HepG2 (cell line): ENCODE measurements around the gene PIGX. TPM values are rescaled to one million over a fixed set of nuclear protein-coding genes. Genes with fewer than 3 reads are reported as not detected.

ENCODE experiments used
- ATRX ChIP-seq: sonication (generic); formaldehyde crosslinking; IDR thresholded peaks from 2 replicates; pipeline ENCODE4 v1.4.0; 2020; ENCODE audit warnings: missing genetic modification reagents, borderline replicate concordance
- CEBPB ChIP-seq: IDR thresholded peaks from 2 replicates; pipeline ENCODE4 v1.6.1; 2011; ENCODE audit warnings: low read depth, low read length, improper control_type of control experiment, borderline replicate concordance
- CEBPG ChIP-seq: IDR thresholded peaks from 2 replicates; pipeline ENCODE4 v1.6.1; 2016
- CEBPZ ChIP-seq: IDR thresholded peaks from 2 replicates; pipeline ENCODE4 v1.6.1; 2012; ENCODE audit warnings: low read length, improper control_type of control experiment
- GTF3A ChIP-seq: sonication (generic); formaldehyde crosslinking; conservative IDR thresholded peaks from 2 replicates; pipeline ENCODE4 v1.4.0; 2020; ENCODE audit warnings: mild to moderate bottlenecking, missing genetic modification reagents
- JARID2 ChIP-seq: sonication (generic); formaldehyde crosslinking; IDR thresholded peaks from 2 replicates; pipeline ENCODE4 v1.8.1; 2023; ENCODE audit warnings: missing genetic modification reagents, inconsistent platforms; ENCODE audit not compliant: insufficient replicate concordance
- KLF16 ChIP-seq, 2 experiments: sonication (generic) in 1 of 2; formaldehyde crosslinking in 1 of 2; IDR thresholded peaks; 2 replicates each; pipeline versions ENCODE4 v1.6.1 to v1.8.0; 2016 to 2023; ENCODE audit warnings: missing genetic modification reagents in 2 of 2, missing compliant biosample characterization in 1 of 2
- MIER3 ChIP-seq: IDR thresholded peaks from 2 replicates; pipeline ENCODE4 v1.6.1; 2016; ENCODE audit warnings: missing compliant biosample characterization, borderline replicate concordance
- MLLT10 ChIP-seq: sonication (generic); formaldehyde crosslinking; IDR thresholded peaks from 2 replicates; pipeline ENCODE4 v1.4.0; 2020; ENCODE audit warnings: missing genetic modification reagents
- NFKBIZ ChIP-seq: IDR thresholded peaks from 2 replicates; pipeline ENCODE4 v1.6.1; 2018; ENCODE audit warnings: missing genetic modification reagents, missing compliant biosample characterization
- PPARG ChIP-seq: conservative IDR thresholded peaks from 2 replicates; pipeline ENCODE4 v1.6.1; 2016; ENCODE audit warnings: missing biosample characterization, missing genetic modification reagents
- RBFOX2 ChIP-seq: fragments of 200-400 bp; formaldehyde crosslinking; IDR thresholded peaks from 2 replicates; pipeline ENCODE4 v1.6.1; 2017; ENCODE audit warnings: low read depth, mild to moderate bottlenecking, low read length
- REL ChIP-seq: sonication (generic); formaldehyde crosslinking; conservative IDR thresholded peaks from 2 replicates; pipeline ENCODE4 v1.8.0; 2022; ENCODE audit warnings: mild to moderate bottlenecking, missing genetic modification reagents, moderate library complexity
- TBL1XR1 ChIP-seq: fragments of 150-350 bp; IDR thresholded peaks from 2 replicates; pipeline ENCODE4 v1.6.1; 2014; ENCODE audit warnings: borderline replicate concordance, low read length; ENCODE audit not compliant: partially characterized antibody
- TMF1 ChIP-seq: sonication (generic); formaldehyde crosslinking; IDR thresholded peaks from 2 replicates; pipeline ENCODE4 v1.8.1; 2022; ENCODE audit warnings: low read depth, missing genetic modification reagents
- TOPORS ChIP-seq: sonication (generic); formaldehyde crosslinking; IDR thresholded peaks from 2 replicates; pipeline ENCODE4 v1.8.0; 2023; ENCODE audit warnings: mild to moderate bottlenecking, missing genetic modification reagents
- ZNF160 ChIP-seq: sonication (generic); formaldehyde crosslinking; IDR thresholded peaks from 2 replicates; pipeline ENCODE4 v1.8.0; 2022; ENCODE audit warnings: mild to moderate bottlenecking, inconsistent platforms, missing genetic modification reagents
- ZNF256 ChIP-seq: sonication (generic); formaldehyde crosslinking; conservative IDR thresholded peaks from 2 replicates; pipeline ENCODE4 v1.4.0; 2020; ENCODE audit warnings: missing genetic modification reagents
- ZNF441 ChIP-seq: sonication (generic); formaldehyde crosslinking; IDR thresholded peaks from 2 replicates; pipeline ENCODE4 v1.7.0; 2021; ENCODE audit warnings: missing genetic modification reagents, borderline replicate concordance
- ZNF670 ChIP-seq: sonication (generic); formaldehyde crosslinking; IDR thresholded peaks from 2 replicates; pipeline ENCODE4 v1.8.0; 2022; ENCODE audit warnings: mild to moderate bottlenecking, missing genetic modification reagents, borderline replicate concordance
- ZNF784 ChIP-seq: sonication (generic); formaldehyde crosslinking; IDR thresholded peaks from 2 replicates; pipeline ENCODE4 v1.5.1; 2020; ENCODE audit warnings: missing genetic modification reagents, mild to moderate bottlenecking, borderline replicate concordance
- ZNF790 ChIP-seq: sonication (generic); formaldehyde crosslinking; IDR thresholded peaks from 2 replicates; pipeline ENCODE4 v1.8.0; 2022; ENCODE audit warnings: missing genetic modification reagents, mild to moderate bottlenecking, borderline replicate concordance
- ZNF792 ChIP-seq: IDR thresholded peaks from 2 replicates; pipeline ENCODE4 v1.6.1; 2016
- ZNF850 ChIP-seq: sonication (generic); formaldehyde crosslinking; conservative IDR thresholded peaks from 2 replicates; pipeline ENCODE4 v1.9.0; 2021; ENCODE audit warnings: mild to moderate bottlenecking, missing genetic modification reagents
- ZSCAN9 ChIP-seq: IDR thresholded peaks from 2 replicates; pipeline ENCODE4 v1.6.1; 2016; ENCODE audit warnings: borderline replicate concordance
- polyA plus RNA-seq, 8 experiments: library from polyadenylated mRNA; depleted of rRNA in 3 of 8; stranded (reverse) in 7 of 8; unstranded in 1 of 8; fragments of >200 nt; fragmentation: Illumina TruSeq in 4 of 8; extraction: Trizol in 4 of 8; gene quantifications; 2 replicates each; pipeline versions ENCODE4 v1.2.1 to v1.2.3, GENCODE V29; 2011 to 2016; ENCODE audit warnings: low read depth in 4 of 8, missing spikeins in 1 of 8, mixed read lengths in 1 of 8; ENCODE audit not compliant: insufficient read depth in 1 of 8
- total RNA-seq, 5 experiments: library from RNA; depleted of rRNA; stranded (reverse); fragments of >200 nt; fragmentation: Illumina TruSeq; extraction: Trizol; gene quantifications; 2 replicates each; pipeline ENCODE4 v1.2.3, GENCODE V29; 2016; ENCODE audit warnings: low read depth in 1 of 5
- TF ChIP-seq, protein P1 (sequence below): sonication (generic); formaldehyde crosslinking; IDR thresholded peaks from 2 replicates; pipeline ENCODE4 v1.4.0; 2020; ENCODE audit warnings: missing genetic modification reagents; ENCODE audit errors: not compliant biosample characterization
- TF ChIP-seq, protein P2 (sequence below): sonication (generic); formaldehyde crosslinking; IDR thresholded peaks from 2 replicates; pipeline ENCODE4 v1.8.0; 2022; ENCODE audit warnings: missing genetic modification reagents, low read depth, mild to moderate bottlenecking, borderline replicate concordance

The PIGX gene
- total and polyA plus RNA-seq, 2 of the 13 experiments (the other 11 are each of a cell fraction or from before 2014, with no cell fraction given), result 13.2 to 21.3 TPM

DNA sequence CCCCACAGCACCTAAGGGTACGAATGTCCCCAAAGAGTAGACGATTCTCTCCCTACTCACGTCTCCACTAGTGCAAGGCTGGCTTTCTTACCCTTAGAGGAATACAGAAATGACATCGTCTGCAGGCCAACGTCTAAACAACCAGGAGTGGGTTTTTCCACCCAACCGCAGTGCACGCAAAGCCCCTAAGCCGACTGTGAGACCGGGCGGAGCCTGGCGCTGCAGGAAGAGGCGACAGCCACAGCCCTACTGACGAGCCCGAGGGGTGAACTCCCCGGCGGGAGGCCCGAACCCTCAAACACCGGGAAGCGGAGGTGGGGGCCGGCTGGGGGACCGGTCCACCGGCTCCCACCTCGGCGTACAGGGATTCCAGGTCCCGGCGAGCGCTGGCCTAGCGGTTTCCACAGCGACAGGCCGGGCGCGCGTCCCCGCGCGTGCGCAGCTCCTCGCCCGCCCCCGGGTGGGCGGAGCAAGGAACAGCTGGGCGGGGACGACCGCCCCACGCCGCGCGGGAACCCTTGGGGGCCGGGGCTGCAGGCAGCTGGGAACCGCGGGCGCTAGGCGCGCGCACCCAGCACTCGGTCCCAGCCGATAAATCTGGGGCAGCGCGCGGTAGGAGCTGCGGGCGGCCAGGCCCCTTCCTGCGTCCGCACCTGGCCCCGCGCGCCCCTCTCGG, at the start of gene PIGX, which contains the start of gene CEP19 (continued):
- TF ChIP-seq RBFOX2 (peak; percentile 75), NFKBIZ (CRISPR knock-in tag) (no peak), ZNF790 (CRISPR knock-in tag) (no peak; the same call in 1 of the 2 replicates), CEBPB (no peak), TMF1 (CRISPR knock-in tag) (no peak), JARID2 (CRISPR knock-in tag) (peak; percentile 70), ZNF784 (CRISPR knock-in tag) (0 out of 2 replicates have a peak, but pooled peaks have one; percentile 46), KLF16 (CRISPR knock-in tag; IDR thresholded peaks at IDR 0.05) (0 out of 4 replicates have a peak, but pooled peaks of 1 of the 2 experiments have one; percentile 29), ZNF670 (CRISPR knock-in tag) (no peak), ZNF792 (CRISPR knock-in tag) (peak; percentile 35; the same call in 1 of the 2 replicates), ATRX (CRISPR knock-in tag) (no peak), TBL1XR1 (no peak), ZNF850 (CRISPR knock-in tag) (no peak), GTF3A (CRISPR knock-in tag) (no peak), PPARG (CRISPR knock-in tag) (no peak), ZNF441 (CRISPR knock-in tag) (no peak), MIER3 (CRISPR knock-in tag) (no peak), ZNF160 (CRISPR knock-in tag) (no peak; the same call in 1 of the 2 replicates), ZNF256 (CRISPR knock-in tag) (no peak), CEBPG (CRISPR knock-in tag) (no peak), ZSCAN9 (CRISPR knock-in tag) (no peak; the same call in 1 of the 2 replicates), TOPORS (CRISPR knock-in tag) (no peak), REL (no peak), MLLT10 (CRISPR knock-in tag) (no peak), CEBPZ (no peak)
- TF ChIP-seq, protein P1, sequence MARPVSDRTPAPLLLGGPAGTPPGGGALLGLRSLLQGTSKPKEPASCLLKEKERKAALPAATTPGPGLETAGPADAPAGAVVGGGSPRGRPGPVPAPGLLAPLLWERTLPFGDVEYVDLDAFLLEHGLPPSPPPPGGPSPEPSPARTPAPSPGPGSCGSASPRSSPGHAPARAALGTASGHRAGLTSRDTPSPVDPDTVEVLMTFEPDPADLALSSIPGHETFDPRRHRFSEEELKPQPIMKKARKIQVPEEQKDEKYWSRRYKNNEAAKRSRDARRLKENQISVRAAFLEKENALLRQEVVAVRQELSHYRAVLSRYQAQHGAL (CRISPR knock-in tag), result no peak
- TF ChIP-seq, protein P2, sequence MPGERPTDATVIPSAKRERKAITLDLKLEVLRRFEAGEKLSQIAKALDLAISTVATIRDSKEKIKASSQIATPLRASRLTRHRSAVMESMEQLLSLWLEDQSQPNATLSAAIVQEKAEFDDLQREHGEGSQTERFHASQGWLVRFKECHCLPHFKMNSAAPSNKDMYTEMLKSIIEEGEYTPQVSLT (CRISPR knock-in tag), result no peak
